Measurements from ENCODE around the gene CNOT10.

The CNOT10 gene

DNA sequence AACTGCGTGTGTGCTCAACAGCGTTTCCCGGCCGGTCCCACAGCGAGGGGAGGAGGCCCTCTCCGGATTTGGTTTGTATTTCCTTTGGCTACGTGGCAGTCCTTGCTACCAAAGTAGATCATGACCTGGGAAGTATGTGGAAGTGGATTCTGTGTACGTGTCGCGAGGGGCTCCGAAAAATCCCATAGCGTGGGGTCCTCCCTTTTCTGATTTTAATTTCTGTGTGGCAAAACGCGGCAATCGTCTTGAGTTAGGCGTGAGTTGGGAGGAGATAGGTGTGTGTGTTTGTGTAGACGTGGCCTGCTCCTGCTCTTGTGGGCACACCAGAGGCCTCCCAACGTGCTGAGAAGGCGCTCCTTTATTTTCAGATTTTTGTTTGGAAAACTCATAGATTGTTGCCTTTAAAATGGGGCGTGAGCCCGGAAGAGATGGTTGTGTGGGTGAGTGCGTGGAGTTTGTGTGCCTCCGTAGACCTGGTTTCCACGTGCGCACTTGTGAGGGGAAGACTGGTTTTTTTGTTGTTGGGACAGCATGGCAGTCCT lies 134.1 kb downstream of the CNOT10 start:
- no peak for ATAC-seq

DNA sequence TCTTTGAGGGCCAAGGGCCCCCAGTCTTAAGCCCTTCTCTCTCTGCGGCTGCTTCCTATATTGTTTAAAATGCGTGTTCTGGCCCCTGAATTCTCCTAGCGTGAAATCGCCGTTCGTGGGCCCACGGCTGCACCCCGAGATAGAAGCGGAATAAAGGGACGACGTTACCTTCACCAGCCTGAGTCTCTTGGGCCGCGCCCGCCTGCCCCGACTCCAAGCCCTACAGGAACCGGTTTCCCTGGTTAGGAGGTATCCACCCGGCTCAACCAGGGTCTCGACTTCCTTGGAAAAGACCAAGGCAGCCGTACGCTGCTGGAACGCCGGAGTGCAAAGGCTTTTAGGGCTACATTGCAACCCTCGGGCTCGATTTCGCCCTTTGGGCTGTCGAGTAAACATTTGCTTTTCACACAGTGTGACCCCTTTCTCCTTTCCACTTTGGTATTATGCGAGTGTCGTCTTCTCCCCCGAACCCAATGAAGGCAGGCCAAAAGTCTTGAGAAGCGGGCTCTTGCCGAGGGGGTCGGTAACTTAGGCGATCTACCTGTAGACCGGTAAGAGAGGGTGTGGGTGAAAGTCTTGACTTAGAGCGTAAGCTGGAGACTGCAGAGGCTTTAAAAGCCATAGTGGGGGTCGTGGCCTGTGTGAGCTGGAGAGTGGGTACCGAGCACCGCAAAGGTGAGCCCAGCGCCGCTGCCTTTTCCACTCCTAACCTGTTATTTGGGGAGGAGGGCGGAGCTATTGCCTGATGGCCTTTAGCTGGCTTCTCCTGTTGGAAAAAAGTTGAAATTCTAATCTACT lies 134.8 kb downstream of the CNOT10 start:
- no peak for ATAC-seq

DNA sequence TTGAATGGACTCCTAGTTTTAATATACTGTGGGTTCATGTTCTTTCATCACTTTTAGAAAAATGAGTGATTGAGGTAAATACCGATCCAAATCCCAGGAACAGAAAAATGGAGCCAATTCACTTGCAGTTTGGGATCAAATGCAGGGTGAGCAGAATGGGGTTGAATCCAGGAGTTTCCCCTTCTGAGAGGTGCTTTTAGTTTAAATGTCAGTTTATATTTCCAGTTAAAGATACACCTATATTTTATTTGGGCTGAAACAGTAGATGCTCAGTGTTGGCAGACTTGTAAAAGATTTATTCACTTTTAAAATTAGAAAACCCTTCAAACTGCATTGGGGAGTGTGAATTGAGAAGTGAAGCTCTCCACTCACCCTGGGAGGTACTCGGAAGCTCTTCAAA lies 135.4 kb downstream of the CNOT10 start:
- no peak for ATAC-seq

DNA sequence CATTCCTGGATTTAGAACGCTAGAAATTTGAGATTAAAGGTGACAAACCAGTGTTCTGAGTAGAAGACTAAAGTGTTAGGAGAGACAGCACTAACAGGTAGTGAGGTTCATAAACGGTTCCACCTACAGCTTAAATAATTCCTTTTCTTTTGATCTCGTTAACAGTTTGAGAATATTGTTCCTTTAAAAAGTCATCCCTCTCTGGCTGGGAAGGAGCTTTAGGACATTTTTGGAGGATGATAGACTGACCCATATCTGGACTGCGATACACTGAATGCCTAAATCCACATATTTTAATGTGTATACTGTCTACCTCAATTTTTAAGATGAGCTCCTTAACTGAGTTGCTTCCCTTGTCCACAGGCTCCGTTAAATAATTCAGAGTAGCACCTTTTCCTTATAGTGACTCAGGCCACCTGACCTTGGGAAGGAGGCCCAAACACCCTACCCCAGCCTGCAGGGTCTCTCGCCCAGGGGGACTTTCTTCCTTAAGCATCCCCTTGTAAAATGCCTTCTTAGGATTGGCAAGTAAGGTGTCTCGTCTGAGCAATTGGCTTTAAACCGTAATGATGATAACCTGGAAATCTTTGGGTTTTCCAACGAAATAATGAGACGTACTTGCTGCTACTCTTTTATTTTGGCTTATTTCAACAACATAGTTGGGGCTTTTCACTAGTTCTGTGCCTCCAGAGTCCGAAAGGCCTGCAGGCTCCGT lies 136.1 kb downstream of the CNOT10 start:
- no peak for ATAC-seq

DNA sequence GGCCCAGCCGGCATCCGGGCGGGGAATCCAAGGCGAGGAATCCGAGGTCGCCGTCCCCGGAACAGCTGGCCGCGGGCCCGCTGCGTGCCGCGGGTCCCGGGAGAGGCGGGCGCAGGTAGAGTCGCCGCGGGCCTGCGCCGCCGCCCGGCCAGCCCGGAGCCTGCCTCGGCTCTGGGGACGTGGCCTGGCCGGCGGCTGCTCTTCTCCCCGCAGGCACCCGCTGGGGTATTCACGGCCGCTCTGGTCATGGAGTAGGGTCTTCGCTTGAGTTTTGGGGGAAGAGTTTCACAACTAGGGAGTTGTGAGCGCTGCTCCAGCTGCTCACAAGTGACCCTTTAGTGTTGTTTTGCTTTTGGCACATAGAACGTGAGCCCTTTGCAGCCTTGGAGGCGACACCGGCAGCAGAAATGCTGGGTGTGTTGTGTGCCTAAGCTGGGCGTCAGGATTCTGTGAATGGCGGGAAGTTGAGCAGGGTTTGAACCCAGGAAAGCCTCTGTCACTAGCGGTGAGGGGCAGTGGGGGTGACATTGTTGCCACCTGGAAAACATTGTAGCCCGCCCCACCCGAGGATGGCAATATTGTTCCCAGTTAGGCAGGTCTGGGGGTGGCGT lies 136.8 kb downstream of the CNOT10 start:
- no peak for ATAC-seq

DNA sequence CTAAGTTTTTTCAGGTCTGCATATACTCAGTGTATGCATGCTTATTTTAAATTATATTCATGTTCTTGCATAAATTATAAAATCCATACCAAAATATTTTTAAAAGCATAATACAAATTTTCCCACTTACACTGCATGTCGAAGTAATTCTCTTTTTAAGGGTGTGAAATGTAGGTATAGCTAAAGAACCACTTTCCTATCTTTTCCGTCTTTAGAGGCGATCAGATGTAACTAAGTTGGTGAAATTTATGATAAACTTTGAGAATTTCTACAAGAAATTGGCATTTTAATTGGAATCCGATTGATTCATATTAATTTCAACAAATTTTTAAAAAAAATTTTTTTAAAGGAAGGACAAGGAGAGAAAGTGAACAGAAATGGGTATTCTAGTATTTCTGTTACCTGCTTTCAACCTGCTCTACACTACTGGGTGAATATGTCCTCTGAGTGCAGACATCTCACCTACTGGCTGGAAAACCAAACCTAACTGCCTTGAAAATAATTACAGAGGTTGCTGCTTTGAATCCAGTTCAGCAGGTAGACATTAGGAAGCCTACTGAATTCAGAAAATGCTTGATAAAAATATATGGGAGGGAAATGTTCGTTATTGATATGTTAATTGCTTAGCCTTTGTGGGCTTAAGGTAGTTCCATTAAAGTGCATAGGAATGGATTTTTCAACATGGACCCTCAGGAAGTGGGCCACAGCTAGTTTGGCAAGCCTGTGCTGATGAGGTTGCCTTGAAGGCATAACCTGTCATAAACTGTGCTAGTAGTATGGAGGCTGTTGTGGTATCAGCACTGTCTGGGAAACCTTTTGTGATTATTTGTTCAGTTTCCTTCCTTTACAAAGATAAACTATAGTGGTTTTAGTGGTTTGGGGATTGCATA lies 137.9 kb downstream of the CNOT10 start:
- ATAC-seq, result no peak

Data from activated CD4-positive, CD25-positive, alpha-beta regulatory T cell treated with anti-CD3 and anti-CD28 coated beads, Interleukin-2, amount 50 U/mL, for 24 hours (primary cell).